Head of caudate nucleus (tissue), 42 donors: ENCODE data around the gene FLAD1.

ENCODE experiments used
- DNase-seq, 42 donors: peaks; one replicate each; pipeline versions ENCODE4 v3.0.0 to v3.0.0-alpha.2; 2020 to 2021; ENCODE audit warnings: mixed read lengths in 7 of 42
- intact Hi-C: fragments of 100-400 bp; cut with DNase I; formaldehyde crosslinking; loops from one replicate; pipeline ENCODE4 v1.15.0; 2022

The FLAD1 gene

GRCh38 chr1:154945962-154946850 is 36.9 kb upstream of the FLAD1 start:
- DNase-seq = peak in 15 of 42 donors; percentile 18 to 66 (median 43)
- intact Hi-C loops = no loop called here

GRCh38 chr1:154948079-154948478 is 35.1 kb upstream of the FLAD1 start:
- DNase-seq = no peak
- intact Hi-C loops = no loop called here

DNA sequence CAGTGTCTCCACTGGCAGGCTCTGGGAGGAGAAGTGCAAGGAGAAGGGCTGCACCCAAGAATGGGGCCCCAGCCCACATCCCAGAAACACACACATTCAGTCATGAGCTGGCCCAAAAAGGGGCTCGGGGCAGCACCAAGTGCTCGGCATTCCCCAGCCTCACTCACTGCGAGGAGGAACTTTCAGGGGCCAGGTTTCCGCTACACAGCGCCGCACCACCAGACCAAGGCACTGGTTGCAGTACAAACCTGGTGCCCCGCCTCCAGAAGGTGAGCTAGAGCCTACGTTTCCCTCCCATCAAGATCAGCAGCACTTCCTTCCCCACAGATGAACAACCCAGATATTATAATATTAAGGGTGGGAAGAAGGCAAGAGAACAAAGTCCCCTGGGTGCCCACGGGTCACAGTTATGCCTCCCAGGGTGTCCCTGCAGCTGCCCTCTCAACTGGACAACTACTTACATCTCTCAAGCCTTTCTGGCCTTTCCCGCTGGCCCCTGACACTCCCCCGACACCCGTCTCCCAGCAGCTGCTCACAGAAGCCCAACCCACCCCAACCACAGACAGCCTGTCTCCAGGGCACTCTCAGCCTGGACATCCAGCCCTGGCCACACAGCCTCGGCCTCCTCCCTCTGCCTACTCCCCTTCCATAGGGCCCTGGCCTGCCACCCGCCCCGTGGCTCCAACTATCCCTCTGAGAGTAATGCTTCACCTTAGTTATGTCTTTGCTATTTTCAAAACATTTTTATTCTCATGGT is 31.1 kb upstream of the FLAD1 start:
- intact Hi-C loops = no loop called here
- DNase-seq = no peak

DNA sequence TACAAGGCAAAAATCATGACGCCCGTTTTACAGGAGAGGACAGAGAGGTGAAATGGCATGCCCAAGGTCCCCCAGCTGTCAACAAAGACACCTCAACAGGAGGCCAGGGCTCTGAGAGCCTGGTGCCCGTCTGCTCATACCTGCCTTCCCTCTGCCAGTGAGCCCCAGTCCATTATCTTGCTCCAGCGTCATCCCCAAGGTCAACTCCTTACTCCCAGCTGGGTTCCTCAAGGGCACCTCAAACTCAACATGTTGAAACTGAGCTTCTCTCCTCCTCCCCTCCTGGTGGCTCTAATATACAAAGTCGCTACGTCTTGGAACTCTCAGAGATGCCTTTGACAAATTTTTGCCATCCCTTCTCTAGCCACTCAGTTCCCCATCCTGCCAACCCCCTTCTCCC is 30.5 kb upstream of the FLAD1 start:
- intact Hi-C loops = no loop called here
- no peak for DNase-seq

DNA sequence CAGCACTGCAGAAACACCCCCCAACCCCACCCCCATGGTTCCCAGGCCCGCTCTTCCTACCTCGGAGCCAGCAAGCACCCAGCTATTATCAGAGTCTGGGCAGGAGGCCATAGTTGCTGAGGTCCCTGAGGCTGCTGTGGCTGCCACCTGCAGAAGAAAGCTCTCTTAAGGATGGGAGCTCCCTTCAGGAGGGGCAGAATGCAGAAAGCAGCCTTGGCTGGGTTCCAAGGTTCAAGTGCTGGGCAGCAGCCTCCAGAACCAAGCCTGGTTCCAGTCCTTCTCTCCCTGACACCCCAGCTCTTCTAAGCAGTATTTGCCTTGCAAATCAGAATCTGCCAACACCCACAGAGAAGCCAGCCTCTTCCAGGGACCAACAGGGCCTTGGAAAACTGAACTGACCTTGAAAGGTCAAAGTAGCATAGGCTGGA is 29.5 kb upstream of the FLAD1 start:
- peak in 6 of 42 donors; percentile 25 to 61 (median 40) for DNase-seq
- intact Hi-C loops = no loop called here

- no peak for DNase-seq
- intact Hi-C loops = no loop called here
Measured at GRCh38 chr1:154954541-154954940, 28.6 kb upstream of the FLAD1 start.

GRCh38 chr1:154955039-154955717 is 28.0 kb upstream of the FLAD1 start:
- peak in 41 of 42 donors; percentile 43 to 91 (median 71) for DNase-seq
- intact Hi-C loops = no loop called here

DNA sequence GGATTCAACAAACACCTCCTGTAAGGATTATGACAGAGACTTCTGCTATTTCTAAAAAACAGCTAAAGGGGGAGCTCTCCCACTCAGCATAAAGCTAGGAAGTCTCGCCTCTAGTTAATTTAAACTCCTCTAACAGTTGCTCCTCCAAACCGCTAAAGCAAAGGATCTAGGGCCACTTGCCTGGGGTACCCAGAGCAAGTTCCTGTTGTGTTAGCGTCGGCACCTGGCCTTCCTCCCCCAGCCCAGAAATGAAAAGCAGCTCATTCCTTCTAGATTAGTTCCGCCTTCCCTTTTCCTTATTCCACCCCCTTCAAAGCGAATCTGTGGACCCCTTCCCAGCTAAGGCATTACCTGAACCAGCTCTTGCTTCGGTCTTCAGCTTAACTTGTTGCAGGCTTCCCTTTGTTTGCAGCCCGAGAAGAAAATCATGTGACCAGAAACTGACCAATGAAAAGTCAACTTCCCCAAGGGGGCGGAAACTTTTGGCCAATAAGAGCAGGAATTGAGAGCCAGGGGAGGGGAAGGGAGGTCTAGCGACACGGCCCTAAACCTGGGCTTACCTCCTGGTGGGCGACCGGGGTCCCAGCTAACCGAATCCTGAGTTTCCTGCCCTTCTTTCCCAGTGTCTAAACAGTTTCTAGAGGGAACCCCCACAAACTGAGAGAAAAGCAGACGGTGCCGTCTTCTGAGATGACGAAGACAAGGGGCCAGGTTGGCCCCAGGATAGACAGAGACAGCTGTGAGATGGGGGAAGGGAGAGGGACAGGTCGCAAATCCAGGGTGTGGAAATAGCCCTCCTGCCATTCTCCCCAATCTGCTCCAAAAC is 27.2 kb upstream of the FLAD1 start, which contains the start of gene PBXIP1:
Gene PBXIP1, minus strand, starts transcription at position 382 of the 826 bp plus-strand sequence. CDS start 2,378 bp downstream, outside the sequence.
- intact Hi-C loops = no loop called here
- peak; percentile 27 to 92 (median 77) for DNase-seq

- DNase-seq = peak in 27 of 42 donors; percentile 13 to 71 (median 48)
Measured at GRCh38 chr1:154956544-154956941, 26.6 kb upstream of the FLAD1 start.

GRCh38 chr1:154957091-154957657 is 26.0 kb upstream of the FLAD1 start:
- no peak for DNase-seq
- intact Hi-C loops = no loop called here

More at GRCh38 chr1:154956544-154956941, 26.6 kb upstream of the FLAD1 start:
- intact Hi-C loops = no loop called here

GRCh38 chr1:154958036-154958435 is 25.1 kb upstream of the FLAD1 start:
- intact Hi-C loops = no loop called here
- no peak for DNase-seq

GRCh38 chr1:154958681-154959425 is 24.3 kb upstream of the FLAD1 start:
- intact Hi-C loops = no loop called here
- DNase-seq = no peak

- no peak for DNase-seq
- intact Hi-C loops = no loop called here
Measured at GRCh38 chr1:154959426-154959780, 23.7 kb upstream of the FLAD1 start.

DNA sequence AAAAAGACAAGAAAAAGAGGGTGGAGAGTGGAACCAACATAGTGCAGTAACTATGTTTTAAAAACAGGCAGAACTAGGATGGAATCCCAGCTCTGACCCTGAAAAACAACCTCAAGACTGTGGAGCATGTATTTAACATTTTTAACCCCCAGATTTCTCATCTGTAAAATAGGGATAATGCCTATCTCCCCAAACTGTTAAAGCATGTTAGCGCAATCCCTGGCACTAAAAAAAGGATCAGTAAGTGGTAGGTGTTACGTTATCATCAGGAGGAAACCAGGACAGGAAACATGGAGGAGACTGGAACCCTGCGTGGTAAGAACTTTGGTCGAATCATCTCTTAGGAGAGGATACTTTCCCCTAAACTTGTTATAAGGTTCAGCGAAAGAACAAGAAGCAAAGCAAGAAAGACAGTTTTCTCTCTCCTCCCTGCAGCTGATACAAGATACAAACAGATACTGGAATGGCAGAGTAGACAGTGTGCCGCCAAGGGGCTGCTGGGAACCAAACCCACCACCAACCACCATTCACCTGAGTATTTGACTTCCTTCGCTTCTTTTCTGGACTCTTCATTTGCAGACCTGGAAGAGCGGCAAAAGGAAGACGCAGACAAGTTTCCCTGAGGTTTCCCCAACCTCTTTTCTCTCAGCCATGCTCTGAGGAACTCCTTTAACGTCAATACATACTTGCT is 22.6 kb upstream of the FLAD1 start:
- intact Hi-C loops = no loop called here
- no peak for DNase-seq

DNA sequence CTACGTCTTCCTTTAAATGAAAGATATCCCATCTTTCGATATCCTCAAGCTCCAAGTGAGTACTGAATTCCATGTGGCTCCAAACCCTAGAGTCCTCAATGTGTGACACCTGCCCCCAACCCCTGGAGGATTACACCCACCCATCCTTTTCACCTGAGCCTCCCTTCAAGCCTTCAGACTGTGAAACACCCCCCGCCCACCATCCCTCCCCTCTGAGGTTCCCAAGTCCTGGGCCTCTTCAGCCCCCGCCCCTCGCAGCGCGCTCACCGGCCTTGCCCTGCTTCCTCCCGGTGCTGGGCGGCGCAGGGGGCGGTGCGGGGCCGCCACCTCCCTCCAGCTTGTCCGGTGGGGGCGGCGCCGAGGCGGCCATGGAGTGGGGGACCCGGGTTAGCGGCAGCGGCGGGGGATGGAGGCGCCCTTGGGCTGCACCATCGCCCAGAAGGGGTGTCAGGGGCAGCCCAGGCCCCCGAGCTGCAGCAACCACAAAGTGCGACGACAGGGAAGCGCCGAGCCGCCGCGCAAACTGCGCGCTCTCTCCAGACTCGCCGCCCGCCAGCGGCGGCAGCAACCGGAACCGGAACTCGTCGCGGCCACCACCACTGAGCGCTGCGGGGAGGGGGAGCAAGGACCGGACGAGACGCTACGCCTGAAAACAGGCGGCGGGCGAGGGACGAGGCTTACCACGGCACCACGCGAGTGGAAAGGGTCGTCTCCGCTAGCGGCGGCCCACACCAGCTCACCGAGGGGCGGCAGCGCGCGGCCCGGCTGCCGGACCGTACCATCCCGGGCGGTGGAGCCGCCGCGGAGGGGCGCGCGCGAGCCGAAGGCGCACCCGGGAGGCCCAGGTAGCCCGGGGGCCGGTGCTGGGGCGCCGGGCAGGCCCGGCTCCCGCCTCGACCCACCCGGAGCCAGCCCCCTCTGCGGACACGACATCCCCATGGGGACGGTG is 21.7 kb upstream of the FLAD1 start, which contains the start of gene PYGO2:
Gene PYGO2, minus strand, starts transcription at position 576 of the 949 bp plus-strand sequence. Its CDS starts 206 bp downstream, at position 370.
- DNase-seq = peak in 41 of 42 donors; percentile 63 to 90 (median 83)
- intact Hi-C loops = no loop called here
